Spinal cord (tissue), 10 donors: Measurements from ENCODE around the gene RNF181. TPM values are rescaled to one million over a fixed set of nuclear protein-coding genes. Genes with fewer than 3 reads are reported as not detected.

Experiments
- DNase-seq, 6 donors: peaks; one replicate each; pipeline versions ENCODE4 v3.0.0 to v3.0.0-alpha.2; 2013 to 2015; ENCODE audit warnings: low spot score in 6 of 6, low read depth in 4 of 6
- H3K27ac ChIP-seq: one replicate; pipeline ENCODE4 v1.5.1; 2013; ENCODE audit warnings: low read depth, low read length, control low read depth
- H3K27me3 ChIP-seq: one replicate; pipeline ENCODE4 v1.6.1; 2013; ENCODE audit warnings: low read length; ENCODE audit not compliant: control insufficient read depth, insufficient read depth
- H3K36me3 ChIP-seq: one replicate; pipeline ENCODE4 v1.6.1; 2013; ENCODE audit warnings: low read length; ENCODE audit not compliant: control insufficient read depth, insufficient read depth
- H3K4me1 ChIP-seq: one replicate; pipeline ENCODE4 v1.6.1; 2013; ENCODE audit warnings: low read length; ENCODE audit not compliant: control insufficient read depth, insufficient read depth
- H3K4me3 ChIP-seq: one replicate; pipeline ENCODE4 v1.5.1; 2013; ENCODE audit warnings: low read depth, low read length, control low read depth
- H3K9me3 ChIP-seq: one replicate; pipeline ENCODE4 v1.6.1; 2013; ENCODE audit warnings: low read length; ENCODE audit not compliant: control insufficient read depth, insufficient read depth
- WGBS: methylation state at CpG from one replicate; pipeline ENCODE4 v1.1.5; 2013; ENCODE audit warnings: missing lambda C conversion rate; ENCODE audit not compliant: insufficient coverage; 5-methylcytosine and 5-hydroxymethylcytosine counted together
- polyA plus RNA-seq, 2 donors: library from polyadenylated mRNA; unstranded; fragments of 120-200 nt; gene quantifications; one replicate each; pipeline ENCODE4 v1.2.1, GENCODE V29; 2013; ENCODE audit not compliant: insufficient read length in 2 of 2
- total RNA-seq, 2 donors: library from RNA; depleted of rRNA in 1 of 2; stranded (reverse); fragments of 120-200 nt in 1 of 2; fragments of >200 nt in 1 of 2; gene quantifications; one replicate each; pipeline versions ENCODE4 v1.2.3 to v1.2.4, GENCODE V29; 2013 to 2014
- donor health status: healthy.

RNF181 gene
- total and polyA plus RNA-seq, 4 donors = 69.3 to 213 (median 108) TPM

DNA sequence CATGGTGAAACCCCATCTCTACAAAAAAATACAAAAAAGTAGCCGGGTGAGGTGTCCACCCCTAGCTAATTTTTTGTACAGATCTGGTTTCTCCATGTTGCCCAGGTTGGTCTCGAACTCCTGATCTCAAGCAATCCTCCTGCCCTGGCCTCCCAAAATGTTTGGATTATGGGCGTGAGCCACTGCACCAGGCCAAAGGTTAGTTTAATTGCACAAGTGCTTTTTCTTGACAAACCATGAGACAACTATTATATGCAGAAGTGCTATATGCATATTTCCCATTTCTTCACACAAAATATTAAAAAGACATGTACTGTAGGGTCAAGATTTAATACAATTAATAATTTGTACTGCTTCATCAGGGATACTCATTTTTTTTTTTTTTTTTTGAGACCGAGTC, 29.3 kb upstream of the RNF181 start:
- Histone ChIP-seq H3K27ac (no peak overlapping the region), H3K36me3 (no peaks in the 10 kb centered on the region), H3K4me1 (peaks cover 8% of the 10 kb centered on the region), H3K27me3 (no peaks in the 10 kb centered on the region), H3K9me3 (no peaks in the 10 kb centered on the region), H3K4me3 (no peak overlapping the region)
- DNase-seq = no peak
- 92% methylated on average over 2 of the region's 4 CpGs for WGBS

DNA sequence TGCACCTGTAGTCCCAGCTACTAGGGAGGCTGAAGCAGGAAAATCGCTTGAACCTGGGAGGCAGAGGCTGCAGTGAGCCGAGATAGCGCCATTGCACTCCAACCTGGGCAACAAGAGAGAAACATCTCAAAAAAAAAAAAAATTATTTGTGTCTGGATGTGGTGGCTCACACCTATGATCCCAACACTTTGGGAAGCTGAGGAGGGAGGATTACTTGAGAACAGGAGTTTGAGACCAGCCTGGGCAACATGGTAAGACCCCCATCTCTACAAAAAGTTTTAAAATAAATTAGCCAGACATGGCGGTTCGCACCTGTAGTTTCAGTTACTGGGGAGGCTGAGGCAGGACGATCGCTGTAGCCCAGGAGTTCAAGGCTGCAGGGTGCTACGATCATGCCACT, 19.8 kb upstream of the RNF181 start:
- 100% methylated on average over 2 of the region's 8 CpGs for WGBS
- Histone ChIP-seq H3K27me3 (peaks cover 8% of the 10 kb centered on the region), H3K4me1 (peaks cover 27% of the 10 kb centered on the region), H3K9me3 (no peaks in the 10 kb centered on the region), H3K4me3 (no peak overlapping the region), H3K27ac (no peak overlapping the region), H3K36me3 (no peaks in the 10 kb centered on the region)
- DNase-seq = no peak

DNA sequence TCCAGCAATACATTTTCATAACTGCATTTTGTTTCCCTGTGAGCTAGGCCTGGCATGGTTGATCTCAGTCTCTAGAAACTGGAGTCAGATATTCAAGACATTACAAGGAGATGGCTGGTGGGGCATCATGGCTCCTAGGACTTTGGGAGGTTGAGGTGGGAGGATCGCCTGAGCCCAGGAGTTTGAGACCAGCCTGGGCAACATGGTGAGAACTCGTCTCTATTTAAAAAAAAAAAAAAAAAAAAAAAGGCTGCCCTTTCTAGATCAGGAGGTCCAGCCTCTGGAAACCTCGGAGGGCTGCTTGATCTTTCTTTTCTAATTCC, 18.5 kb upstream of the RNF181 start:
- Histone ChIP-seq H3K9me3 (no peaks in the 10 kb centered on the region), H3K36me3 (no peaks in the 10 kb centered on the region), H3K27me3 (peaks cover 8% of the 10 kb centered on the region), H3K27ac (peak overlapping the region; percentile 25), H3K4me3 (no peak overlapping the region), H3K4me1 (peaks cover 27% of the 10 kb centered on the region)
- WGBS = 43% methylated on average over 2 of the region's 3 CpGs
- DNase-seq = no peak

DNA sequence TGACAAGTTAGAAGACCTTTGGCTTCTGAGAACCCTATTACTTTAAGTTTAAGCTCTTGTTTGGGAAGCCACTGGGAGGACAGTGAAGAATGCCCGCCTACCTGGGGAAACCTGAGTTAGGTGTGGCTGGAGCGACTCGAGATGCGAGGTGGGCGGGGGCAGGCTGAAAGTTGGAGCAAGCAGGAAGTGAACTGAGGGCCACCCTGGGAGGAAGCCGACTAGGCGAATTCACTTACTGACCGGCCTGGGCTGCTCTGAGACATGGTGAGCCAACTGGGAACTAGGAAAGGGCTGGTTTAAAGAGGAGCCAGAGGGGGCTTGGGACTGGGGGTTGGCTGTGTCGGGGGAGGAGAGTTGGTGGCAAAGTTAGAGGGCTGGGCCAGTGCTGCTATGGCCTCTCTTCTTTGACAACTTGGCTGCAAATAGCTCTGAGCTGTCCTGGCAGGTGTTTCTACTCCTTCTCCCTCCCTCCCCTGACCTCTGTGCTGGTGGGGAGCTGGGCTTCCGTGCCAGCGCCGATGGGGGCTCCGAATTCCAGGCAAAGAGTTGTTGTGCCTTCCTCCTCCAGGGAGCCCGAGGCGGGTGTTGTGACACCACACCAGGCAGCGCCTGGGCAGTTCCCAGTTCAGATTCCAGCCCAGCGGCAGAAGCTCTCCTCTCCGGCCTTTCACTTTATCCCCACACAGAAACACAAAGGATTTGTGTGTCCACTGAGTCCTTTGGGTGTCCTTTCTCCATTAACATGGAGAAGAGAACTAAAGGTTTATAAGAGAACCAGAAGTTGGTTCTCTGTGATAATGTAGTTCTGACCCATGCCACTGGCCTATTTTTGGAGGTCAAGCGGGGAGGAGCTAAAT, 17.9 kb upstream of the RNF181 start, which contains the start of gene VAMP8:
VAMP8 (plus strand) TSS at position 201 of the 857 bp plus-strand sequence; CDS start at position 262, 61 bp downstream.
- 28% methylated on average over 18 of the region's 19 CpGs for WGBS

DNA sequence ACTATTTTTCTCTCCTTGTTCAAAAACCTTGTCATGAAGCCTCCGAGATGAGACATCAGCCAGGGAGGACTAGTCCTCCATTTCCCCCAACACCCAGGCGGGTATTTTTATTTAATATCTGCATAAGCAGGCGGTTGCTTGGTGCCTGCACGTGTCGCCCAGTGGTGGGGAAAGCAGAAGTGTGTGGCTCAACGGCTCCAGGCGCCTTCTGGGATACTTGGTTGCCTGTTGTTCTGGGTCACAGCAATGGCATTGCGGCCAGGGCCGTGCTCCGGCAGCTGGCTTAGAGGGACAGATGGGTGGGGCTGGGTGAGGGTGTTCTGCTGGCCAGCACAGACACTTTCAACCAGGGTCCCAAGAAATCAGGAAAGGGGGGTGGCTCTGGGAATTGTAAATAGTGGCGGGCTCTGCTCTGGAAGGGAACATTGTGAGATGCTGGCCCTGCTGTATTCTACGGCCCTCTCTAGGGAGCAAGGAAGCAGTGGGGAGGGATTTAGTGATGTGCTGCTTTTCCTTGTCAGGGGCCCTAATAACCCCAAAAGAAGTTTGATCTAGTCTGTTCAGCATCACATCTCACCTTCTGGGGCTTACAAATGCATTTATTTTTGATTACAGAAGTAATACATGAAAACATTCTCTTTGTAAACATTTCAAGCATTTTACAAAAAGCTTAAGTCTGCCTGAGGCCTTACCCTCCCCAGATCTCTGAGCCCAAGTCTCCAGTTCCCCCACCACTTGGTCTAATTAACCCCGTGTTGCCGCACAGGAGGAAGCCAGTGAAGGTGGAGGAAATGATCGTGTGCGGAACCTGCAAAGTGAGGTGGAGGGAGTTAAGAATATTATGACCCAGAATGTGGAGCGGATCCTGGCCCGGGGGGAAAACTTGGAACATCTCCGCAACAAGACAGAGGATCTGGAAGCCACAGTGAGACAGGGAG, 17.0 kb upstream of the RNF181 start:
- peaks cover 11% of the 10 kb centered on the region for H3K27me3 ChIP-seq
- WGBS = 47% methylated on average over 13 of the region's 19 CpGs
- DNase-seq = no peak
- peak overlapping the region; percentile 73 for H3K27ac ChIP-seq
- peaks cover 27% of the 10 kb centered on the region for H3K4me1 ChIP-seq
- H3K4me3 ChIP-seq = peak overlapping the region; percentile 12
- no peaks in the 10 kb centered on the region for H3K9me3 ChIP-seq
- H3K36me3 ChIP-seq = no peaks in the 10 kb centered on the region

More for the DNA sequence above, 17.9 kb upstream of the RNF181 start, which contains the start of gene VAMP8:
- Histone ChIP-seq H3K27me3 (peaks cover 11% of the 10 kb centered on the region), H3K27ac (peak within 1 kb of the TSS; percentile 73), H3K9me3 (no peaks in the 10 kb centered on the region), H3K36me3 (no peaks in the 10 kb centered on the region), H3K4me3 (peak within 1 kb of the TSS; percentile 12), H3K4me1 (peaks cover 27% of the 10 kb centered on the region)
- no peak for DNase-seq

DNA sequence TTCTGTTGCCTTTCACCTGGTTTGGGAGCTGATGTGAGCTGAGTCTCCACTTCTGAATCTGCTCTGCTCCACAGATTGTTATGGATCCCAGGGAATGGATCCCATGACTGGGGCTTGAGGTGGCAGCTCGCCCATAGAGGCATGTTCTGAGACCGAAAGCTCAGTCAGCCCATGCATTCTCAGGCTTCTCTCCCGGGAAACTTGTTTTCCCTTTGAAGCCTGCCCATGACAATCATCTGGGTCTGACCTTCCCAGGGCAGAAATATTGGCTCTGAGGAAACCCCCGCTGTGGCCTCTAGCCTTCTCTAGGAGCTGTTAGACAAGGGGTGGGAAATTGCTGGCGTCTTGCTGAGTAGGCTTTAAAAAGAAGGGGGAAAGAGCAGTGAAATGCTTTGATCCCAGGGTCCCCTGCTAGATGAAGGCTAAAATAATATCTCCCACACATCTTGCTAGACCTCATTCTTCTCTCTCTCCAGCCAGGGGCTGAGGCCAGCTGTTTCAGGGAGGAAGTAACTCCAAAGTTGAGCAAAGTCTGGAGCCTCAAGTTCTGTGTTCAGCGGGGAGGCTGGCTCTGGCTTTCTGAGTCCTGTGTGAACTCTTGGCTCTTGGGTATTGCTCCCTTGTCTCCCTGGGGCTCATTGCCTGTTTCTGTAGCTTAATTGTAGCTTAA, 16.1 kb upstream of the RNF181 start:
- Histone ChIP-seq H3K27me3 (peaks cover 17% of the 10 kb centered on the region), H3K36me3 (no peaks in the 10 kb centered on the region), H3K9me3 (no peaks in the 10 kb centered on the region), H3K27ac (peak overlapping the region; percentile 73), H3K4me1 (peaks cover 34% of the 10 kb centered on the region), H3K4me3 (no peak overlapping the region)
- peak in 2 of 6 donors; percentile 7 to 83 for DNase-seq
- WGBS = 15% methylated on average over 4 of the region's 6 CpGs

DNA sequence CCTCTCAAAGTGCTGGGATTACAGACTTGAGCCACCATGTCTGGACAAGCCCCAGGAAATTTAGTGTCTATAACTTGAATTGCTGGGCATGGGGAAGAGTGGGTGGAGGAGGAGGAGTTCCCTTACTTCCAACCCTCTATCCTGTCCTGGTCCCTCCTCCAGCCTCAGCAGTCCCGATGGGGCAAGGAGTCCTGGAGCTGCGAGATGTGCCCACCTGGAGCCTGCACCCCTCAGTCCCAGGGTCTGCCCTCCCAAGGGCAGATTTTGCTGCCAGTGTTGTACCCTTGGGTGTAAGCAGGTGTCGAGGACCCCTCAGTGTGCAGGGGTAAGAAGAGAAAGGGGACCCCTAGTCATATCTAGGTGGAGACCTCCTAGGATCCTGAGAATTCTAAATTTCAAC, 15.3 kb upstream of the RNF181 start:
- no peak overlapping the region for H3K4me3 ChIP-seq
- DNase-seq = no peak
- 87% methylated on average over 3 of the region's 3 CpGs for WGBS
- peaks cover 42% of the 10 kb centered on the region for H3K4me1 ChIP-seq
- no peaks in the 10 kb centered on the region for H3K9me3 ChIP-seq
- no peaks in the 10 kb centered on the region for H3K36me3 ChIP-seq
- H3K27ac ChIP-seq = no peak overlapping the region
- peaks cover 24% of the 10 kb centered on the region for H3K27me3 ChIP-seq

DNA sequence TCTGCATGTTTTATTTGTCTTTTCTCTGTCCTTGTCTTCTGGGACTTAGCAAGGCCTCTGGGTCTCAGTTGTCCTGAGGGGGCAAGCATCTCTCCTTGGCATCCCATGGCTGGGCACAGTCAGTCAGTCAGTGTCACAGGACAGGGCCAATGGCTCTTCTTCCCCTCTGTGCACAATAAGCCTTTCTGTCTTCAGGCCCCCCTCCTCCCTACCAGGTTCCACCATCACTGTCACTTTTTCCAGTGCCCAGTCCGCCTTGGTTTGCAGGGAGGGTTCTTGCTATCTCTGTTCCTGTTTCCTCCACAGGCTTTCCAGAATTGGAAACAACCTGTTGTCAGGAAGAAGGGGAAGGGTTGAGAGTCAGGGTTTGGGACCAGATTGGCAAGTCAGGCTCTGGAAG, 13.1 kb upstream of the RNF181 start:
- Histone ChIP-seq H3K36me3 (no peaks in the 10 kb centered on the region), H3K27ac (no peak overlapping the region), H3K9me3 (no peaks in the 10 kb centered on the region), H3K4me1 (peaks cover 42% of the 10 kb centered on the region), H3K27me3 (peaks cover 27% of the 10 kb centered on the region), H3K4me3 (no peak overlapping the region)
- WGBS = no CpG with 5 or more reads among the region's 1 CpG
- DNase-seq = no peak

DNA sequence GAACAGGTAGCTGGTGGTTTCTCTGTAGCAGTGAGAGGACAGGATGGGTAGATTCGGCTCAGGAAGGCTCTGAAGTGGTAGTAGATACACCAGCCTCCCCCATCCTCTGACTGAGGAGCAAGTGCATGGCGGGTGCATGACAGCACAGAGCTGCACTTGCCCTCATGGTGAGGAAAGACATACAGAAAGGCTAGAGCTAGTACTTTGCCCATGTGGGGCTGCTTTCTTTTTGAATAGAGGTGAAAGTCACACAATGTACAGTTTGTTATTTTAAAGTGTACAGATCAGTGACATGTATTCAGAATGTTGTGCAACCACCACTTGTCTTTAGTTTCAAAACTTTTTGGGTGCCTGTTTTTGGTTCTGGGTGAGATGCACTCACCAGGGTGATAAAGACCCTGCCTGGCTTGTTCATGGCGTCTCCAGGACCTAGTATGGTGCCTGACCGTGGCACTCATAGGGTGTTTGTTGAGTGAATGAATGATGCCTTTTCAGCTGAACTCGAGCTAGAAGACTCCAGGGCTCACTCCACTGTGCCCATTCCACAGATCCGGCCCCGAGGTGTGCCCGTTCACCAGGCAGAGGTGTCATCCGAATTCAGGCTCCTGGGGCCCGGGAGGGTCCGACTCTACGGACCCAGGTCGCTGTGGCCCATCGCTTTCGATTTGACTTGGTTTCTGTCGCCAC, 11.7 kb upstream of the RNF181 start:
- Histone ChIP-seq H3K36me3 (no peaks in the 10 kb centered on the region), H3K9me3 (no peaks in the 10 kb centered on the region), H3K4me1 (peaks cover 33% of the 10 kb centered on the region), H3K27ac (peak overlapping the region; percentile 1), H3K27me3 (peaks cover 22% of the 10 kb centered on the region), H3K4me3 (peak overlapping the region; percentile 48)
- 27% methylated on average over 15 of the region's 16 CpGs for WGBS
- DNase-seq = no peak
